AG08396 (cell line): Measurements from ENCODE around the gene NDUFAF3.

Source experiments
- DNase-seq: peaks from one replicate; pipeline ENCODE4 v3.0.0; 2012; ENCODE audit warnings: low spot score, mixed read lengths

Gene NDUFAF3

GRCh38 chr3:49054344-49054862 is 32.5 kb downstream of the NDUFAF3 start:
- DNase-seq, result no peak

GRCh38 chr3:49057268-49057667 is 35.3 kb downstream of the NDUFAF3 start:
- DNase-seq, result no peak

- DNase-seq, result no peak
Measured at GRCh38 chr3:49058011-49058410, 36.1 kb downstream of the NDUFAF3 start.
